Ishikawa (cell line): ENCODE results near the gene GTPBP3.

ENCODE experiments used
- CEBPB ChIP-seq: IDR thresholded peaks from 2 replicates; pipeline ENCODE4 v1.6.1; 2012
- CREB1 ChIP-seq: IDR thresholded peaks from 2 replicates; pipeline ENCODE4 v1.6.1; 2012; ENCODE audit warnings: low read depth
- EGR1 ChIP-seq: IDR thresholded peaks from 2 replicates; pipeline ENCODE4 v1.6.1; 2012
- EP300 ChIP-seq: IDR thresholded peaks from 2 replicates; pipeline ENCODE4 v1.6.1; 2012; ENCODE audit warnings: borderline replicate concordance
- FOXM1 ChIP-seq: IDR thresholded peaks from 2 replicates; pipeline ENCODE4 v1.6.1; 2012; ENCODE audit warnings: low read depth, borderline replicate concordance
- MAX ChIP-seq: IDR thresholded peaks from 2 replicates; pipeline ENCODE4 v1.6.1; 2012
- NFIC ChIP-seq: IDR thresholded peaks from 2 replicates; pipeline ENCODE4 v1.6.1; 2012
- RAD21 ChIP-seq: IDR thresholded peaks from 2 replicates; pipeline ENCODE4 v1.6.1; 2012; ENCODE audit warnings: low read depth
- REST ChIP-seq: IDR thresholded peaks from 2 replicates; pipeline ENCODE4 v1.6.1; 2012; ENCODE audit warnings: low read depth, mild to moderate bottlenecking
- TAF1 ChIP-seq: IDR thresholded peaks from 2 replicates; pipeline ENCODE4 v1.6.1; 2012; ENCODE audit warnings: low read depth, mild to moderate bottlenecking
- TCF12 ChIP-seq: IDR thresholded peaks from 2 replicates; pipeline ENCODE4 v1.6.1; 2012; ENCODE audit warnings: low read depth
- TEAD4 ChIP-seq: IDR thresholded peaks from 2 replicates; pipeline ENCODE4 v1.6.1; 2012
- USF1 ChIP-seq: IDR thresholded peaks from 2 replicates; pipeline ENCODE4 v1.6.1; 2012
- YY1 ChIP-seq: IDR thresholded peaks from 2 replicates; pipeline ENCODE4 v1.6.1; 2012; ENCODE audit warnings: low read depth
- ZBTB7A ChIP-seq: IDR thresholded peaks from 2 replicates; pipeline ENCODE4 v1.6.1; 2012; ENCODE audit warnings: low read depth

GTPBP3 gene

GRCh38 chr19:17306285-17306714 is 31.1 kb upstream of the GTPBP3 start:
- TF ChIP-seq MAX = peak; percentile 23; the same call in 1 of the 2 replicates
- TF ChIP-seq CEBPB = no peak
- TF ChIP-seq ZBTB7A = no peak
- no peak for TF ChIP-seq NFIC

GRCh38 chr19:17307876-17308377 is 29.4 kb upstream of the GTPBP3 start:
- TF ChIP-seq YY1 (no peak), ZBTB7A (no peak), TAF1 (no peak), RAD21 (no peak), TCF12 (no peak), EGR1 (no peak), NFIC (no peak), REST (no peak), CEBPB (no peak), FOXM1 (no peak), MAX (no peak), USF1 (no peak), EP300 (no peak), TEAD4 (no peak), CREB1 (no peak)

- TF ChIP-seq TCF12 (peak; percentile 9), TAF1 (peak; percentile 82), YY1 (peak; percentile 74), FOXM1 (no peak)
Observed at GRCh38 chr19:17309198-17309964, 28.0 kb upstream of the GTPBP3 start, which contains the start of gene DDA1. TSS of gene DDA1 (plus strand) at chr19:17309563. CDS start at chr19:17309655, 92 bp downstream.

- TF ChIP-seq RAD21 = no peak
- peak; percentile 98; the same call in 1 of the 2 replicates for TF ChIP-seq ZBTB7A
Observed at GRCh38 chr19:17309965-17310461, 27.3 kb upstream of the GTPBP3 start.

GRCh38 chr19:17311455-17312188 is 25.7 kb upstream of the GTPBP3 start:
- no peak for TF ChIP-seq USF1
- peak; percentile 43; the same call in 1 of the 2 replicates for TF ChIP-seq TEAD4

- TF ChIP-seq MAX = no peak
- TF ChIP-seq TEAD4 = no peak
- TF ChIP-seq YY1 = no peak
- TF ChIP-seq NFIC = no peak
- TF ChIP-seq ZBTB7A = no peak
- TF ChIP-seq RAD21 = no peak
- no peak for TF ChIP-seq CREB1
- TF ChIP-seq CEBPB = no peak
- TF ChIP-seq FOXM1 = no peak
- TF ChIP-seq EP300 = no peak
- TF ChIP-seq EGR1 = no peak
- no peak for TF ChIP-seq REST
- no peak for TF ChIP-seq TCF12
Observed at GRCh38 chr19:17312189-17313113, 24.9 kb upstream of the GTPBP3 start.
